GM21786 (cell line): ENCODE measurements around the gene RGS7BP.

Experiments
- ATAC-seq: cut with Tn5 transposase; IDR thresholded peaks from one replicate; pipeline ENCODE4 v1.9.1; 2021; ENCODE audit not compliant: unreplicated experiment

Gene RGS7BP

DNA sequence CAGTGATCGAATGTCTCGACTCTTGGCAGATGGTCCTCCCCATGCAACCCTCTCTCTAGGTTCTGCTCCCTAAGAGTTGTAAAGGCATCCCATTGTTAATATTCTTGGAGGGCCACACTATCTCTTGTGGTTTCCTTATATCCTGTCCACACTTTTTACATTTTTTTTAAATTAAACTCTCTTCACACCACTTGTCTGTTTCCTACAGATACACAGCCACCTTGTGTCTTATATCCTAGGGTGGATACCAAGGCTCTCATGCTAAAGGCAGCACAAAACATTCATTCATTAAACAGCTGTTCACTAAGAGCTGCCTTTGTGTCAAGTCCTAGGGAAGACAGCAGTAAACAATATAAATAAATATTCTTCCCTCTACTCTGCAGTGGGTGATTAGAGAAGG lies 124.0 kb downstream of the RGS7BP start:
- ATAC-seq, result no peak

DNA sequence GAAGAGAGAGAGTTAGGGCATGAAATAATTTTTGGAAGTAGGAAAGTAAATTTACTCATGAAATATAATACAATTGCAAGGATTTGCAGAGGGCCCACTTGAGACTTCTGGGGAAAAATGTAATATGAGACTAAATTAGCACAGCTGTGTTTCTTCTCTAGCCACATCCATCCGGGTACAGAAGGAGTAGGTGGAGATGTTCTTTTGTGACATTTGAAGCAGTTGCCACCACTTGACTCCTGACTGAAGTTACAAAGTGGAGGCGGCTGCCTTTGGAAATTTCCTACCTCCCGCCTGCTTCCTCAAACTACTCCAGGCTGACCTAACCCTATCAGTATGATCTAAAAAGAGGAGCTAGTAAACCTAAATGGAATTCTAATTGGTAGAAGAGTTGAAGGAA lies 126.4 kb downstream of the RGS7BP start:
- no peak for ATAC-seq

DNA sequence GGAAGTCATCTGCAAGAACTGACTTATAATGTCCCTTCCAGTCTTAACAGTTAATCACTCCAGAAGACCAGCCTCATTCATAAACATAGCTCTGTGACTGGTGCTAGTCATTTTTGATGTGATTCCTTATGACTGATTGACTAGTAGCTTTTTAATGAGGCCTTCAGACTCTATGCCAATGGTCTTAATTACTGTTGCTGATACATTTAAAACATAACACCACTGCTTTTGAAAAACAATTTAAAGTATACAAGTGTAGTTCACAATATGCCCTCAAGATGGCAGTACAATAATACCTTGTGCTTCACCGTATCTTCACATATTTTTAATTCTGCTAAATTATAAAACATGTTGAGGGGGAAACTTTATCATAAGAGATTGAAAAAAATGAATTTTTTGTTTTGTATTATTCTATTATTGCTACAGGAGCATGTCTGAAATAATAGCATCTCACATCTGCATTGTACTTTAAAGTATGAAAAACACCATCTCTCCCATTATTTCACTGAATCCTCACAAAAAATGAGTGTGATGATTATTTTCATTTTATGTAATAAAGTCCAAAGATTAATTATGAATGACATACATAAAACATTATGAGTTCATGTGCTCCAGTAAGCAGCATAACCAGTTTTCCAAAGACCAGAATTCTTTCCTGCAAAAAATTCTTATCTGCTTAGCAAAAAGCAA lies 129.3 kb downstream of the RGS7BP start:
- no peak for ATAC-seq

DNA sequence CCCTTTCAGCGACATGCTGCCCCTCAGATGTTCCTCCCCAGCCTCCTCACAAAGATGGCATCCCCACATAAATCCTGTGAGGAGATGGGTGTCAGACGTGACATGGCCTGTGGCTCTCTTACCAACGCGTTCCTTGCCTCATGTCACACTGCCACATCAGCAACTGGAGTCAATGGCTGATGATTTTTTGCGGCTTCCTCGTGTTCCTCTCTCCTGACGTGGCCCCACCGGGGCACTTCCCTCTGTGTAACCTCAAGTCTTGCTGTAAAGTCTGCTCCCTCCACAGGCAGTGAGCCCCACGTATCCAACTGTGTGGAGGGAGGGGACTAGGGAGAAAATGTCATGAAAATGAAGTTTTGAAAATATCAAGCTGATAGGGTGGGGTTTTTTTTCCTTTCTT lies 131.3 kb downstream of the RGS7BP start:
- ATAC-seq, result no peak

DNA sequence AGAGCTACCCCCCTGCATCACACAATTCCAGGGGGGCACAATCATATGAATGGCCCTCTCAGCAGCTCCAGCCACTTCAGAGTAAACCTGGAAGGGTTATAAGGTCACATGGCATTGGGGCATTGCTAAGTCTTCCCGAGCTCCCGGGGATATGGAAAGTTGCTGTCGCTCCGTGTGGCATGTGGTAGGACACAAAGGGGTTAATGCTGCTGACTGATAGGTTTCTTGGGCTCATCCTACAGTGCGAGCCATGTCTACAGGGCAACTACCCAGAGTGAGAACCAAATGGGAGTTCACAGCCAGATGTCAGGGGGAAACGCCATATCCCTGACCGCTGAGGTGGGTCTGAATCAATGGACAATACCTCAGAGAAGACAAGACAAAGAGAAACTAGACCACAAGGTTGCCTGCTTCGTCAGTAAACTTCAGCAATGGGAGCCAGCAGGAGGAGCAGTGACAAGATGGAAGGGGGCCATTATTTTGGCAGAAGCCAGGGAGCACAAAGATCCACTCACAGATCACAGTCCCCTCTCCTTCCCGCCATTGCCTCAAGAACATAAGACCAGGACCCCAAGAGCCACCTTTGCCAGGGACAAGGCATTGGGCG lies 132.1 kb downstream of the RGS7BP start:
- ATAC-seq, result no peak

DNA sequence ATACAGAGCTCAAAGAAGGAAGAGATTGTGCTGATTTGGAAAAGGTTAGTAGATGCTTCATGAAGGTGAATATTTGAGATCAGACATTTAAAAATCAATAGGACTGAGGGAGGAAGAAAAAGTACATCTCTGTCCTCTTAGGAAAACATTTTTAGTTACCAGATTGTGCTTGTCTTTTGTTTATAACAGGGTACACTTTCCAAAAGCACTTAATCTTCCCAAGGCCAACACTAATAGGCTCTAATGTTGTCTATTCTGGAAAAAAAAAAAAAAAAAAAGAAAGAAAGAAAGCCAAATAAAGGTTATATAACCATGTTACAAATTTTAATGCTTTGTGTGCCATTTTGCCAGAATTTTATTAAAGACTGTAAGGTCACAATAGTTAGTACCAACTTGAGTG lies 139.0 kb downstream of the RGS7BP start:
- no peak for ATAC-seq

DNA sequence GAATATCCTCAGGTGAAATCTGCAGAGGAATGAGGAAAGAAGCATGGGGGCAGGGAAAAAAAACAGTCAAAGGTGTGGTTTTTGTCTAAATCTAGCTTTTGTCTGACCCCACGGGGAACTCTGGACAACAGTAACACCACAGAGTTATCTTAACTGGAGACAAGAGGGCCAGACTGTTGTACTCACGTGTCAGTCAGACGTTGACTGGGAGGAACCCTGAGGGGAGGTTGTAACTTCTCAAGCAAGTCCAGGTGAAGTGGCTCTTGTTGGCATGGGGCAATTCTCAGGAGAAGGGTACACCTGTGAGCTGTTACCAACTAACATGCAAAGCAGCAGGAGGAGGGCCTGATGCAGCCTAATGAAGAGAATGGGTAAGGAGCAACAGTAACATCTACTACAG lies 140.4 kb downstream of the RGS7BP start:
- ATAC-seq, result no peak

DNA sequence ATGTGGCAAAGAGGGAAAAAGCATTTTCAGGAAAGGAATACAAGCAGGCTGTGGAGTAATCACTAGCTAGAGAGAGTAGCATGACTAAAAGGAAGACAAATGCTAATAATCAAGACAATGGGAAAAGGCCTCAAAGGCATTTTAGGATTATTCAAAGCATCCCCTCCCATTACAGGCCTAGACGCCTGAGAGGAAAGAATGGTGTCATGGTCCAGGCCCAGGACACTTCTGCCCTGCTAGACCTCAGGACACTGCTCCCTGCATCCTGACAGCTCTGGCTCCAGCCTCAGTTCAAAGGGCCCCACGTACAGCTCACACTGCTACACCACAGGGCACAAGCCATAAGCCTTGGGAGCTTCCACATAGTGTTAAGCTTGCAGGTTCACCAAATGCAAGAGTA lies 143.7 kb downstream of the RGS7BP start:
- no peak for ATAC-seq

DNA sequence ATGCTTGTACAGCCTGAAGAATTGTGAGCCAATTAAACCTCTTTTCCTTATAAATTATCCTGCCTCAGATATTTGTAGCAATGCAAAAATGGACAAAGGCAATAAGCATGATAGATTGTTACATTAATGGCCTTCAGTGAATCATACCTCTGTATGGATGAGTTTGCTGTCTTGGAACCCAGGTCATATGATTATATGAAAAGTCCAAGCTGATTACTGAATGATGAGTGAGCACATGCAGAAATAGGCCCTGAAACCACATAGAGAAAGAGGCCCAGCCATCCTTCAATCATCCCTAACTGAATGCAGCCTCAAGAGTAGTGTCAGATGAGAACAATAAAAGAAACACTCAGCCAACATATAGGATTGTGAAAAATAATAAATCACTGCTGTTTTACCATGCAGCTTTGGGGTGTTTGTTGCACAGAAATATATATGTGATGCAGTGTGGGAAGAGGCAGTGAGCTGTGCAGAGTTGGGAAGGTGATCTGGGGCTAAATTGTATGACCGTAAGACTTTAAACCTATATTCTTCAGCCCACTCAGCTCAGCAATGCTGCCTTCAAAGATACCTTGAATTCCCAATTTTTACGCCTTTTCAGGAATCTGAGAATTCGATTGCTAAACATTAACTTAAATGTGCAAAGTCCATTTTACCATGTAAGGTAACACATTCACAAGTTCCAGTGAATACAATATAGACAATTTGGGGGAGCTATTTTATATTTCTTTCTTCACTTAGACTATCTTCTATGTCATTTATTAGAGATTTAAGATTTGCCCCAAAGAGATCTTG lies 148.1 kb downstream of the RGS7BP start:
- ATAC-seq, result no peak

DNA sequence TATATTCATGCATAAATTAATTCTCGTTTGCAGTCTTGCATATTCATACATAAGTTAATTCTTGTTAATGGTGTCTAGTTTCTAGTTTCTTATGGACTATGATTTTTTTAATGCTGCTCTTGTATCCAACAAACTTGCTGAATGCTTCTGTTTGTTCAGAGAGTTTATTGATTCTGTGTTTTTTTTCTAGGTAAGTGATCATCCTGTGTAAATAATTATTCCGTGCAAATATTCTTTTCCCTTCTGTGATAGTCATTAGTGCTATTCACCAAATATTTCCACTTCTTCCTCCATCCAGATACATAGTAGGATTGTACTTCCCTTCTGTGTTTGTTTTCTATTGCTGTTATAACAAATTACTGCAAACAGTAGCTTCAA lies 148.7 kb downstream of the RGS7BP start:
- ATAC-seq, result no peak

DNA sequence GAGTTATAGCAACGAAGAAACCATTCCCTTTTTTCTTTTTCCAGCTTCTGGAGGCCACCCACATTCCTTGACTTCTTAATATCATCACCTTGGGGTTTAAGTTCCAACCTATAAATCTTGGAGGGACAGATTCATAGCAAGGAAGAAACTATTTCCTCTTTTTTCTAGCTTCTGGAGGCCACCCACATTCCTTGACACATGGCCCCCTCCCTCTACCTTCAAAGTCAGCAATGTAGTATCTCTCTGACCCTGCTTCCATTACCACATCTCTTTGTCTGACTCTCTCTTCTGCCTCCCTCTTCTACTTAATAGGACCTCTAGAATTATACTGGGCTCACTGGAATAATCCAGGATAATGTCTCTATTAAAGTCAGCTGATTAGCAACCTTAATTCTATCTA lies 149.8 kb downstream of the RGS7BP start:
- no peak for ATAC-seq

DNA sequence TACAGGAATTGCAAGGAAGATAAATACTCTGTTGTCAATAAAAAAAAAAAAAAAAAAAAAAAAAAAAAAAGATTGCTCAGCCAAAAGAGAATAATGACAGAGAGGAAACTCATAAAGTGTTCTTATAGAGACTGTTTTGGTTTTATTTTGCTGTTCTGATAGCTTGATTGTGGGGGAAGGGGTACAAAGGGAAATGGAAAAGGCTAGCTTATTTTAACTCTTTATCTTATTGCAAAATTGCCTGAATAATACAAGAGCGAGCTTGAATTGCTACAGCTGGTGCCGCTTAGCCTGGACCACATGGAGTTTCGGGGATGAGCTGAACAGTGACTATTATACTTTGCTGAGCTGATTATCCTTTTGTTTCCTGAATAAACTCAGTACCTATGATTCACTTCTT lies 153.5 kb downstream of the RGS7BP start:
- ATAC-seq, result no peak
